ENCODE data around the gene QSOX2.

Gene QSOX2

GRCh38 chr9:136255166-136255538 is 9.5 kb upstream of the QSOX2 start:
- H3K4me3 ChIP-seq (ENCODE audit: low read depth, low read length), result no peak overlapping the region
- no peak for TF ChIP-seq CTCF (IDR thresholded peaks at IDR 0.05; ENCODE audit: low read depth, low read length)
- in situ Hi-C loops (cut with HindIII; ENCODE audit: low sequenced_read_pairs), result no loop called here
- peak; percentile 23 for DNase-seq (ENCODE audit: low read depth, low spot score)

- in situ Hi-C loops (cut with HindIII; ENCODE audit: low sequenced_read_pairs), result no loop called here
- DNase-seq (ENCODE audit: low read depth, low spot score), result no peak
- no peak overlapping the region for H3K4me3 ChIP-seq (ENCODE audit: low read depth, low read length)
- TF ChIP-seq CTCF (IDR thresholded peaks at IDR 0.05; ENCODE audit: low read depth, low read length), result no peak
Measured at GRCh38 chr9:136254381-136255165, 9.0 kb upstream of the QSOX2 start.

- TF ChIP-seq CTCF (IDR thresholded peaks at IDR 0.05; ENCODE audit: low read depth, low read length), result no peak
- H3K4me3 ChIP-seq (ENCODE audit: low read depth, low read length), result no peak overlapping the region
- in situ Hi-C loops (cut with HindIII; ENCODE audit: low sequenced_read_pairs), result no loop called here
- DNase-seq (ENCODE audit: low read depth, low spot score), result no peak
Measured at GRCh38 chr9:136253246-136254130, 7.9 kb upstream of the QSOX2 start.

- in situ Hi-C loops (cut with HindIII; ENCODE audit: low sequenced_read_pairs), result no loop called here
- no peak for TF ChIP-seq CTCF (IDR thresholded peaks at IDR 0.05; ENCODE audit: low read depth, low read length)
- DNase-seq (ENCODE audit: low read depth, low spot score), result no peak
- H3K4me3 ChIP-seq (ENCODE audit: low read depth, low read length), result no peak overlapping the region
Measured at GRCh38 chr9:136252846-136253245, 7.2 kb upstream of the QSOX2 start.

GRCh38 chr9:136252281-136252680 is 6.7 kb upstream of the QSOX2 start:
- H3K4me3 ChIP-seq (ENCODE audit: low read depth, low read length), result no peak overlapping the region
- no peak for TF ChIP-seq CTCF (IDR thresholded peaks at IDR 0.05; ENCODE audit: low read depth, low read length)
- in situ Hi-C loops (cut with HindIII; ENCODE audit: low sequenced_read_pairs), result no loop called here
- no peak for DNase-seq (ENCODE audit: low read depth, low spot score)

- DNase-seq (ENCODE audit: low read depth, low spot score), result no peak
- in situ Hi-C loops (cut with HindIII; ENCODE audit: low sequenced_read_pairs), result no loop called here
- TF ChIP-seq CTCF (IDR thresholded peaks at IDR 0.05; ENCODE audit: low read depth, low read length), result no peak
- H3K4me3 ChIP-seq (ENCODE audit: low read depth, low read length), result no peak overlapping the region
Measured at GRCh38 chr9:136251264-136252115, 5.9 kb upstream of the QSOX2 start.
